Ishikawa (cell line): ENCODE results near the gene UNC79.

Experiments used
- CEBPB ChIP-seq: IDR thresholded peaks from 2 replicates; pipeline ENCODE4 v1.6.1; 2012
- CREB1 ChIP-seq: IDR thresholded peaks from 2 replicates; pipeline ENCODE4 v1.6.1; 2012; ENCODE audit warnings: low read depth
- EGR1 ChIP-seq: IDR thresholded peaks from 2 replicates; pipeline ENCODE4 v1.6.1; 2012
- EP300 ChIP-seq: IDR thresholded peaks from 2 replicates; pipeline ENCODE4 v1.6.1; 2012; ENCODE audit warnings: borderline replicate concordance
- FOXM1 ChIP-seq: IDR thresholded peaks from 2 replicates; pipeline ENCODE4 v1.6.1; 2012; ENCODE audit warnings: low read depth, borderline replicate concordance
- NFIC ChIP-seq: IDR thresholded peaks from 2 replicates; pipeline ENCODE4 v1.6.1; 2012
- RAD21 ChIP-seq: IDR thresholded peaks from 2 replicates; pipeline ENCODE4 v1.6.1; 2012; ENCODE audit warnings: low read depth
- TAF1 ChIP-seq: IDR thresholded peaks from 2 replicates; pipeline ENCODE4 v1.6.1; 2012; ENCODE audit warnings: low read depth, mild to moderate bottlenecking
- TCF12 ChIP-seq: IDR thresholded peaks from 2 replicates; pipeline ENCODE4 v1.6.1; 2012; ENCODE audit warnings: low read depth
- TEAD4 ChIP-seq: IDR thresholded peaks from 2 replicates; pipeline ENCODE4 v1.6.1; 2012
- YY1 ChIP-seq: IDR thresholded peaks from 2 replicates; pipeline ENCODE4 v1.6.1; 2012; ENCODE audit warnings: low read depth
- TF ChIP-seq, protein P1 (sequence below): IDR thresholded peaks from 2 replicates; pipeline ENCODE4 v1.6.1; 2012; ENCODE audit warnings: low read depth, mild to moderate bottlenecking
- TF ChIP-seq, protein P2 (sequence below): IDR thresholded peaks from 2 replicates; pipeline ENCODE4 v1.6.1; 2012
- TF ChIP-seq, protein P3 (sequence below): IDR thresholded peaks from 2 replicates; pipeline ENCODE4 v1.6.1; 2012

DNA sequence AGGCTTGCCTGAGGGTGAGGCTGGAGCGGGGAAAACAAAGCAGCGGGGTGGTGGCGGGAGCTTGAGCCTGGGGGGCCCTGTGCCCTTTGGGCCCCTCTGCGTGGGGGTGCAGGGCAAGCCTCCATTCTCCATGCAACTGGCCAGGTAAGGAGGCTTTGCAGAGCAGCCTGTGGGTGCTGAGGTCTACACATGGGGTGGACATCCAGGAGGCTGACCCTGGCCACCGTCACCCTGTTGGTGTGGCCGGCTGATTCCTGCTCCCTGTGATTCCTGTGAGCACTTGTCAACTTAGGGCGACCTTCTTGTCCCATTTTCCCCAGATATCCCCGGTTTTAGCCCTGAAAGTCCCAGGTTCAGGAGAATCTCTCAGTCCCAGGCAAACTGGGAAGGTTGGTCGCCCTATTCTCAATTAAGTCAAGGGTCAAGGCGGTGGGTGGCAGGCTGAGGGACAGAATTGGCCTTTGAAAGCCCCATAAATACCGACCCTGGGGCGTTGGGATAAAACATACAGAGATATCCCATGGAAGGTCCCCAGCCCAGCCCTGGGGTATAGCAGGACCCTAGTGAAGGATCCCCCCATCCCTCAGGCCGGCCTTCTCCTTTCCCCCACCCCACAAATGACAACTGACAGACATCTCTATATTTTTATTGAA is 287.1 kb downstream of the UNC79 start:
- TF ChIP-seq CEBPB (no peak), TCF12 (no peak), EP300 (no peak), RAD21 (no peak), FOXM1 (no peak), TAF1 (no peak), YY1 (no peak), EGR1 (no peak), TEAD4 (no peak), CREB1 (no peak), NFIC (no peak)
- TF ChIP-seq, protein P1, sequence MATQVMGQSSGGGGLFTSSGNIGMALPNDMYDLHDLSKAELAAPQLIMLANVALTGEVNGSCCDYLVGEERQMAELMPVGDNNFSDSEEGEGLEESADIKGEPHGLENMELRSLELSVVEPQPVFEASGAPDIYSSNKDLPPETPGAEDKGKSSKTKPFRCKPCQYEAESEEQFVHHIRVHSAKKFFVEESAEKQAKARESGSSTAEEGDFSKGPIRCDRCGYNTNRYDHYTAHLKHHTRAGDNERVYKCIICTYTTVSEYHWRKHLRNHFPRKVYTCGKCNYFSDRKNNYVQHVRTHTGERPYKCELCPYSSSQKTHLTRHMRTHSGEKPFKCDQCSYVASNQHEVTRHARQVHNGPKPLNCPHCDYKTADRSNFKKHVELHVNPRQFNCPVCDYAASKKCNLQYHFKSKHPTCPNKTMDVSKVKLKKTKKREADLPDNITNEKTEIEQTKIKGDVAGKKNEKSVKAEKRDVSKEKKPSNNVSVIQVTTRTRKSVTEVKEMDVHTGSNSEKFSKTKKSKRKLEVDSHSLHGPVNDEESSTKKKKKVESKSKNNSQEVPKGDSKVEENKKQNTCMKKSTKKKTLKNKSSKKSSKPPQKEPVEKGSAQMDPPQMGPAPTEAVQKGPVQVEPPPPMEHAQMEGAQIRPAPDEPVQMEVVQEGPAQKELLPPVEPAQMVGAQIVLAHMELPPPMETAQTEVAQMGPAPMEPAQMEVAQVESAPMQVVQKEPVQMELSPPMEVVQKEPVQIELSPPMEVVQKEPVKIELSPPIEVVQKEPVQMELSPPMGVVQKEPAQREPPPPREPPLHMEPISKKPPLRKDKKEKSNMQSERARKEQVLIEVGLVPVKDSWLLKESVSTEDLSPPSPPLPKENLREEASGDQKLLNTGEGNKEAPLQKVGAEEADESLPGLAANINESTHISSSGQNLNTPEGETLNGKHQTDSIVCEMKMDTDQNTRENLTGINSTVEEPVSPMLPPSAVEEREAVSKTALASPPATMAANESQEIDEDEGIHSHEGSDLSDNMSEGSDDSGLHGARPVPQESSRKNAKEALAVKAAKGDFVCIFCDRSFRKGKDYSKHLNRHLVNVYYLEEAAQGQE = no peak
- TF ChIP-seq, protein P2, sequence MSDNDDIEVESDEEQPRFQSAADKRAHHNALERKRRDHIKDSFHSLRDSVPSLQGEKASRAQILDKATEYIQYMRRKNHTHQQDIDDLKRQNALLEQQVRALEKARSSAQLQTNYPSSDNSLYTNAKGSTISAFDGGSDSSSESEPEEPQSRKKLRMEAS = no peak
- TF ChIP-seq, protein P3, sequence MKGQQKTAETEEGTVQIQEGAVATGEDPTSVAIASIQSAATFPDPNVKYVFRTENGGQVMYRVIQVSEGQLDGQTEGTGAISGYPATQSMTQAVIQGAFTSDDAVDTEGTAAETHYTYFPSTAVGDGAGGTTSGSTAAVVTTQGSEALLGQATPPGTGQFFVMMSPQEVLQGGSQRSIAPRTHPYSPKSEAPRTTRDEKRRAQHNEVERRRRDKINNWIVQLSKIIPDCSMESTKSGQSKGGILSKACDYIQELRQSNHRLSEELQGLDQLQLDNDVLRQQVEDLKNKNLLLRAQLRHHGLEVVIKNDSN = no peak
